HFF-Myc (cell line): ENCODE results near the gene HDAC4.

Experiments used
- DNase-seq: peaks from one replicate; pipeline ENCODE4 v3.0.0-alpha.2; 2011; ENCODE audit warnings: low read depth; ENCODE audit errors: extremely low read depth
- H3K4me3 ChIP-seq: replicated peaks from 2 replicates; pipeline ENCODE4 v1.5.1; 2011; ENCODE audit warnings: low read depth, mild to moderate bottlenecking, control low read depth, low read length
- TF ChIP-seq, protein P1 (sequence below): IDR thresholded peaks from 2 replicates; pipeline ENCODE4 v1.5.1; 2012; ENCODE audit warnings: mild to moderate bottlenecking, low read depth, low read length, control low read depth; ENCODE audit errors: missing control alignments

Gene HDAC4

DNA sequence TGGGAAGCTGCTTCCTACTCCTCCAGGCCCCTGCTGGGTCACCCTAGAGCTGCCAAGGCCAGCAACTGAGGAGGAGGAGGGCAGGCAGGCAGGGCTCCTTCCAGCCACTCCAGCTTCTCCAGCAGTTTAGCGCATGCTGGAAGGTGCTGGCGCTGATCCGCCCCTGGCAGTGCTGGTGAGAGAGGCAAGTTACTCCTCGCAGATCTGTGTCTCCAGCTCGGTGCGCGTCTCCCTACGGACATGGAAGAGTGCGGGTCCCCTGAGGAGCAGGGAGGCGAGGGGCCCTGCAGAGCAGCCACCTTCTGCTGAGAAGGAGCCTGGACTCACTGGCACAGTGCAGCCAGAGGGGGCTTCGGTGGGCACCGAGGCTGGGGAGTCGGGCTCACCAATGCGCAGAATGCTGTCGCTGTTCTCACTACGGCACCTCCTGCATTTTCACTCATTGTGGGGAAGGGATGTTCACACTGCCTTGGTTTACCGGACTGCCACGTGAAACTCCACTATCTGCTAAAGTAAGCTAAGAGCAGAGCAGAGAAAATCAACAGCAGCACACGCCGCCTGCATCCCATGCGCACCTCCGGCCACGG lies 206.0 kb downstream of the HDAC4 start:
- H3K4me3 ChIP-seq, result no peak overlapping the region
- no peak for DNase-seq
- TF ChIP-seq, protein P1, sequence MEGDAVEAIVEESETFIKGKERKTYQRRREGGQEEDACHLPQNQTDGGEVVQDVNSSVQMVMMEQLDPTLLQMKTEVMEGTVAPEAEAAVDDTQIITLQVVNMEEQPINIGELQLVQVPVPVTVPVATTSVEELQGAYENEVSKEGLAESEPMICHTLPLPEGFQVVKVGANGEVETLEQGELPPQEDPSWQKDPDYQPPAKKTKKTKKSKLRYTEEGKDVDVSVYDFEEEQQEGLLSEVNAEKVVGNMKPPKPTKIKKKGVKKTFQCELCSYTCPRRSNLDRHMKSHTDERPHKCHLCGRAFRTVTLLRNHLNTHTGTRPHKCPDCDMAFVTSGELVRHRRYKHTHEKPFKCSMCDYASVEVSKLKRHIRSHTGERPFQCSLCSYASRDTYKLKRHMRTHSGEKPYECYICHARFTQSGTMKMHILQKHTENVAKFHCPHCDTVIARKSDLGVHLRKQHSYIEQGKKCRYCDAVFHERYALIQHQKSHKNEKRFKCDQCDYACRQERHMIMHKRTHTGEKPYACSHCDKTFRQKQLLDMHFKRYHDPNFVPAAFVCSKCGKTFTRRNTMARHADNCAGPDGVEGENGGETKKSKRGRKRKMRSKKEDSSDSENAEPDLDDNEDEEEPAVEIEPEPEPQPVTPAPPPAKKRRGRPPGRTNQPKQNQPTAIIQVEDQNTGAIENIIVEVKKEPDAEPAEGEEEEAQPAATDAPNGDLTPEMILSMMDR, result no peak

DNA sequence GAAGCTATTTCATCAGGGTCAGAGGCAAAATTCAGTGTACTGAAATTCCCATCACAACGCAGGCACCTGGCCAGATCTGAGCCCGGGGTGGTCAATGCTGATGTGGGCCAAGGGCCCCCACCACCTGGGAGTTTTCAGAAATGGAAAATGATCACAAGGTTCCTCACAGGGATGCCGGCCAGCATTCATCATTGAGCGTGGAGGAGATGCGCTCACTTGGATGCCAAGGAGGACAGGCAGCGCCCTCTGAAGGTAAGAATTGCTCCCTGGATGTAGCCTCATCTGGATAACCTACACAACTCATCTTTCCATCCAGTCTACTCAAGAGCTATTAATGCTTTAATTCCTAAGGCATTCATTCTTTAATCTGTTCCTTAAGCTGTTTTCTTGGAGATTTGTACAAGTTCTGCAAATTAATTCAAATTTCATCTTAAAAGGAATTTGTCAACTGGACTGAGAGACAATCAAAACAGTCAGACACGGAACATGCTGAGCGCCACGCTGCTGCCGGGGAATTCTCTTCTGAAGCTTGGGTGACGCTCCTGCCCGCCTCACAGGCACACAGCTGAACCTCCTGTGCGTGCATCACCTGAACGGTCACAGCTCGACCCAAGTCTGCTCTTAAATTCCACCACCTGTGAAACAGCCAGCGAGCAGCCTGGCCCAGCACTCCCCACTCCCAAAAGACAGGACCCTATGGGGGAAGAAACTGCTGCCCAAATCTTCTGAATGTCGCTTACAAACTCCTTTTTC lies 206.7 kb downstream of the HDAC4 start:
- no peak for DNase-seq
- no peak overlapping the region for H3K4me3 ChIP-seq
- TF ChIP-seq, protein P1, result peak; percentile 20

DNA sequence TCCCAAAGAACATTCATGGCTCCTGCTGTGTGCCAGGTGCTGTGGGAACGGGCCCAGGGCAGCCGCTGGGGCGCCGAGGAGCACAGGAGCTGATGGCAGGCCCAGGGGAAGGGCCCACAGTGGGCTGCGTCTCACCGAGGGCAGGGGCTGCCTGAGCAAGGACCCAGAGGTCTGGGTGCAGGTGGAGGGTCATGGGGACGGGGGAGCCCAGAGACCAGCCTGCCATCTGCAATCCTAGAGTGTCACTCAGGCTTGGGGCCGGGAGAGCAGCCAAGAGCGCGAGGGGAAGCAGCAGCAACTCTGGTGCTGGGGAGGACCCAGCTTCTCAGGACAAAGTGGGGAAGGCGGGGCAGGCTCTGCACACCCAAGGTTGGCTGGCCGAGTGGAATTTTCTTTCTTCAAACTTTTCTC lies 207.4 kb downstream of the HDAC4 start:
- H3K4me3 ChIP-seq, result no peak overlapping the region
- TF ChIP-seq, protein P1, result no peak
- no peak for DNase-seq

DNA sequence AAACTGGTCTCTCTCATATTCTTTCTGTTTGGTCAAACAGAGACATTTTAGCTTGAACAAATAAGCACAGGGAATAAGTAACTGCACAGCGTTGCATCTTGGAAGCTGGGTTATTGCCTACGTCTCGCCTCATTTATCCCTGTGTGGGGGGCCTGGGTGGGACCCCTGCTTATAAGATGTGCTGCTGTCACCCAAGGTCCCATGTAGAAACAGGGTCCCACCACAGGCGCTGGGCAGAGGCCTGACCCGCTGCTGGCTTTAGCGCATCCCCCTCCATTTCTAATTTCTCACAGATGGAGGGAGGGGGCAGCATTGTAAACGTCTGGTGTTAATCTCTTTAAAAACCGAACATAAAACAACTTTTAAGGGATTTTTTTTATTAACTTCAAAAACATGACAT lies 207.8 kb downstream of the HDAC4 start:
- H3K4me3 ChIP-seq, result no peak overlapping the region
- TF ChIP-seq, protein P1, result no peak
- DNase-seq, result no peak

DNA sequence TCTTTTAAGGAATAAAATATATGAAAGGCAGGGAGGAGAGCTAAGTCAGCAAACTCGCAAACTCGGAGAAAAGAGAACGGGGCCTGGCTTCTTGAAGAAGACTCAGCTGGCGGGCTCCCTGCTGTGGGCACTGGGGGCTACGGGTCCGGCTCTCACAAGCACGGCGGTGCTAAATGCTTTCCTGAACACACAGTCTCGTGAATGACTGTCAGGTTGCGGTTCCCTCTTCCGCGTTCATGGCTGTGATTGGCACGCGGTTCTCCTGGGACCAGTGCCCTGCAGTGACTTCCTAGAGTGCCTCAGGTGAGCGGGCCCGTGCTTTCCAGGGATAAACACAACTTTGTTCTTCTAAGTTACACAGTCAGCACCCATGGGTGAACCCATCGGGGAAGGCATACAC lies 208.4 kb downstream of the HDAC4 start:
- no peak overlapping the region for H3K4me3 ChIP-seq

DNA sequence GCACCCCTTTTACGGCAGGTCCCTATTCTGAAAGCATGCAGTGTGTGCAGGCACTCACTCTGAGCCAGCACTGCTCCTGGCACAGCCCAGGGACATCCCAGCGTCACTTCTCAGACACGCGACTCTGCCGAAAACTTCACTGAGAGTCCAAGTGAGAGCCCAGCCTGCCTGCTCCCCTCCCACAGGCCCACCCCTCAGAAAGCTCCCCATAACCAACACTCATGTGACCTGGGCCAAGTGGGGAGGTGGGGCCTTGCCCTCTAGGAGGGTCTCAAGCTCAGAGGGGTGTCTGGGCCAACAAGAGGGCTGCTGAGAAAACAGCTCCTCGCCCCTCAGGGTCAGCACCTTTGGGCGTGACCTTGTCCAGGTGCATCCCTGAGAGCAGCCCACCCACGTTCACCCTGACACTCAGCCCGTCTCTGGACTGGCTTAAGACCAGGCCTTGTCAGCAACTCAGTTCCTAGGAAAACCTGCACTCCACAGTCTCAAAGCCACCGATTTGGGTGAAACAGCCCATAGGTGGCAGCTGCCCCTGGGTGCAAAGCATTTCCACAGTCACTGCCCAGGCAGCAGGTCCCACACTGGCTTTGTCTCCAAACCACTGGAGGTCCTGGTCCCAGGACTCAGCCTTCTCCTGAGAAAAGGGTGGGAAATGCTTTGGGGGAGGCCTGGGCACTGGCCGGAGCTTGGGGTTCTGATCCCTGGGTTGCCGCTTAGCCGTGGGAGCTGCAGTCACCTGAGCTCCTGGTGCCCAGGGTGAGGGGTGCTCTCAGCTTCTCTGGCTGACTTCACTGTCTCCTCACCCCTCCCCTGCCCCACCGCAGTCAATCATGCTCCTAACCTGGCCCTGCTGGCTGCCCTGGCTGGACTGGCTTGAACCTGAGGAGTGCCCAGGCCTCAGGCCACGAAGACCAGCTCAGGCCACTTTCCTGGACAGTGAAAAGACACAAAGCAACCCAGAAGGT lies 209.6 kb downstream of the HDAC4 start:
- DNase-seq, result no peak
- TF ChIP-seq, protein P1, result no peak
- no peak overlapping the region for H3K4me3 ChIP-seq

More for the DNA sequence above, 208.4 kb downstream of the HDAC4 start:
- DNase-seq, result no peak
- TF ChIP-seq, protein P1, result no peak
